Stimulated activated naive CD8-positive, alpha-beta T cell treated with anti-CD3 and anti-CD28 coated beads, Interleukin-15, amount 100 ng/mL, for 72 hours (primary cell): ENCODE data around the gene EPG5.
"Not testable (repeated sequence)": the region's sequence is repeated elsewhere in the genome, so short reads cannot be mapped to it uniquely, and the experiment has no call there.

Experiments used
- ATAC-seq: fragments of 150-1000 bp; cut with Tn5 transposase; 2 replicates; pipeline ENCODE4 v1.10.0; 2021; ENCODE audit warnings: mild to moderate bottlenecking, moderate library complexity
- DNase-seq, 2 donors: peaks; one replicate each; pipeline ENCODE4 v3.0.0; 2021 to 2022
- H3K27ac Mint-ChIP-seq, 2 donors: one replicate each; pipeline ENCODE4 v1.8.0; 2022; ENCODE audit warnings: mild to moderate bottlenecking in 2 of 2, mixed read lengths in 2 of 2, moderate library complexity in 2 of 2
- H3K27me3 Mint-ChIP-seq: one replicate; pipeline ENCODE4 v1.8.0; 2022; ENCODE audit warnings: mixed read lengths
- H3K4me1 Mint-ChIP-seq: one replicate; pipeline ENCODE4 v1.8.0; 2022; ENCODE audit warnings: mild to moderate bottlenecking, mixed read lengths
- H3K4me3 Mint-ChIP-seq, 2 donors: one replicate each; pipeline ENCODE4 v1.8.0; 2022; ENCODE audit warnings: mild to moderate bottlenecking in 2 of 2, mixed read lengths in 2 of 2, moderate library complexity in 1 of 2
- H3K9me3 Mint-ChIP-seq, 2 donors: one replicate each; pipeline ENCODE4 v1.8.0; 2022; ENCODE audit warnings: mixed read lengths in 2 of 2

Gene EPG5

GRCh38 chr18:45850021-45850420 lies 117.1 kb downstream of the EPG5 start:
- ATAC-seq: peak; percentile 54

GRCh38 chr18:45849529-45849928 lies 117.6 kb downstream of the EPG5 start:
- no peak for DNase-seq
- no peaks in the 10 kb centered on the region for H3K9me3 Mint-ChIP-seq
- no peak overlapping the region for H3K4me3 Mint-ChIP-seq
- peak; percentile 72 for ATAC-seq
- H3K4me1 Mint-ChIP-seq: peaks cover 48% of the 10 kb centered on the region
- H3K27me3 Mint-ChIP-seq: no peaks in the 10 kb centered on the region
- H3K27ac Mint-ChIP-seq: peak overlapping the region in 1 of 2 donors; percentile 37

More at GRCh38 chr18:45850021-45850420, 117.1 kb downstream of the EPG5 start:
- peaks cover 43% of the 10 kb centered on the region for H3K4me1 Mint-ChIP-seq
- no peaks in the 10 kb centered on the region for H3K27me3 Mint-ChIP-seq
- H3K27ac Mint-ChIP-seq: peak overlapping the region in 1 of 2 donors; percentile 88
- no peak overlapping the region for H3K4me3 Mint-ChIP-seq
- DNase-seq: no peak
- no peaks in the 10 kb centered on the region for H3K9me3 Mint-ChIP-seq

- H3K27ac Mint-ChIP-seq, DNase-seq, H3K4me3 Mint-ChIP-seq, H3K27me3 Mint-ChIP-seq, H3K9me3 Mint-ChIP-seq, ATAC-seq: not testable (repeated sequence)
- H3K4me1 Mint-ChIP-seq: peaks cover 48% of the 10 kb centered on the region
Observed at GRCh38 chr18:45848643-45849042, 118.5 kb downstream of the EPG5 start.

- Mint-ChIP-seq H3K27ac (peak overlapping the region; percentile 4 to 30), H3K4me1 (peaks cover 48% of the 10 kb centered on the region), H3K9me3 (no peaks in the 10 kb centered on the region), H3K4me3 (peak overlapping the region in 1 of 2 donors; percentile 9), H3K27me3 (no peaks in the 10 kb centered on the region)
- DNase-seq: no peak
- peak; percentile 60 for ATAC-seq
Observed at GRCh38 chr18:45847119-45847518, 120.0 kb downstream of the EPG5 start.

GRCh38 chr18:45845410-45845809 lies 121.7 kb downstream of the EPG5 start:
- peaks cover 48% of the 10 kb centered on the region for H3K4me1 Mint-ChIP-seq
- H3K27ac Mint-ChIP-seq: peak overlapping the region in 1 of 2 donors; percentile 12
- ATAC-seq: no peak
- no peak for DNase-seq
- no peak overlapping the region for H3K4me3 Mint-ChIP-seq
- peaks cover 10% of the 10 kb centered on the region for H3K27me3 Mint-ChIP-seq
- H3K9me3 Mint-ChIP-seq: no peaks in the 10 kb centered on the region

- no peak for ATAC-seq
- peak overlapping the region in 1 of 2 donors; percentile 12 for H3K27ac Mint-ChIP-seq
Observed at GRCh38 chr18:45844938-45845337, 122.2 kb downstream of the EPG5 start.

GRCh38 chr18:45843019-45843418 lies 124.1 kb downstream of the EPG5 start:
- no peak for ATAC-seq
- peaks cover 34% of the 10 kb centered on the region for H3K27me3 Mint-ChIP-seq
- H3K4me1 Mint-ChIP-seq: peaks cover 39% of the 10 kb centered on the region
- no peak overlapping the region for H3K4me3 Mint-ChIP-seq
- H3K27ac Mint-ChIP-seq: no peak overlapping the region
- H3K9me3 Mint-ChIP-seq: no peaks in the 10 kb centered on the region
- DNase-seq: no peak

More at GRCh38 chr18:45844938-45845337, 122.2 kb downstream of the EPG5 start:
- Mint-ChIP-seq H3K4me3 (no peak overlapping the region), H3K27me3 (peaks cover 15% of the 10 kb centered on the region), H3K9me3 (no peaks in the 10 kb centered on the region), H3K4me1 (peaks cover 44% of the 10 kb centered on the region)
- DNase-seq: no peak

GRCh38 chr18:45841765-45842442 lies 125.2 kb downstream of the EPG5 start:
- DNase-seq (no peak), ATAC-seq (no peak)
- peaks cover 31% of the 10 kb centered on the region for H3K4me1 Mint-ChIP-seq
- H3K27me3 Mint-ChIP-seq: peaks cover 42% of the 10 kb centered on the region
- H3K27ac Mint-ChIP-seq: peak overlapping the region in 1 of 2 donors; percentile 76
- no peaks in the 10 kb centered on the region for H3K9me3 Mint-ChIP-seq
- H3K4me3 Mint-ChIP-seq: no peak overlapping the region

- H3K27me3 Mint-ChIP-seq: peaks cover 49% of the 10 kb centered on the region
- DNase-seq: no peak
- no peaks in the 10 kb centered on the region for H3K9me3 Mint-ChIP-seq
- ATAC-seq: no peak
- no peak overlapping the region for H3K4me3 Mint-ChIP-seq
- H3K4me1 Mint-ChIP-seq: peaks cover 24% of the 10 kb centered on the region
- H3K27ac Mint-ChIP-seq: peak overlapping the region; percentile 38 to 63
Observed at GRCh38 chr18:45841060-45841764, 125.9 kb downstream of the EPG5 start.

- Mint-ChIP-seq H3K27ac (no peak overlapping the region), H3K4me1 (peaks cover 19% of the 10 kb centered on the region), H3K4me3 (no peak overlapping the region), H3K9me3 (no peaks in the 10 kb centered on the region), H3K27me3 (peaks cover 64% of the 10 kb centered on the region)
- peak; percentile 65 for ATAC-seq
- DNase-seq: peak in 1 of 2 donors; percentile 38
Observed at GRCh38 chr18:45839414-45840395, 127.4 kb downstream of the EPG5 start.

GRCh38 chr18:45838302-45839070 lies 128.6 kb downstream of the EPG5 start:
- ATAC-seq (no peak), DNase-seq (no peak)
- H3K4me1 Mint-ChIP-seq: peaks cover 17% of the 10 kb centered on the region
- H3K9me3 Mint-ChIP-seq: no peaks in the 10 kb centered on the region
- H3K27me3 Mint-ChIP-seq: peaks cover 75% of the 10 kb centered on the region
- no peak overlapping the region for H3K27ac Mint-ChIP-seq
- peak overlapping the region in 1 of 2 donors; percentile 59 for H3K4me3 Mint-ChIP-seq

GRCh38 chr18:45837283-45838070 lies 129.7 kb downstream of the EPG5 start:
- Mint-ChIP-seq H3K9me3 (no peaks in the 10 kb centered on the region), H3K4me3 (peak overlapping the region; percentile 10 to 59), H3K27me3 (peaks cover 75% of the 10 kb centered on the region), H3K4me1 (peaks cover 17% of the 10 kb centered on the region), H3K27ac (no peak overlapping the region)
- ATAC-seq (peak; percentile 77), DNase-seq (peak; percentile 55 to 65)

GRCh38 chr18:45836242-45837205 lies 130.6 kb downstream of the EPG5 start:
- Mint-ChIP-seq H3K4me3 (peak overlapping the region; percentile 44 to 52), H3K4me1 (peaks cover 17% of the 10 kb centered on the region), H3K27me3 (peaks cover 75% of the 10 kb centered on the region), H3K9me3 (no peaks in the 10 kb centered on the region), H3K27ac (no peak overlapping the region)
- ATAC-seq (no peak), DNase-seq (no peak)
